HFF-Myc (cell line): ENCODE measurements around the gene UROC1.

Source experiments
- DNase-seq: peaks from one replicate; pipeline ENCODE4 v3.0.0-alpha.2; 2011; ENCODE audit warnings: low read depth; ENCODE audit errors: extremely low read depth
- H3K4me3 ChIP-seq: replicated peaks from 2 replicates; pipeline ENCODE4 v1.5.1; 2011; ENCODE audit warnings: low read depth, mild to moderate bottlenecking, control low read depth, low read length
- TF ChIP-seq, protein P1 (sequence below): IDR thresholded peaks from 2 replicates; pipeline ENCODE4 v1.5.1; 2012; ENCODE audit warnings: mild to moderate bottlenecking, low read depth, low read length, control low read depth; ENCODE audit errors: missing control alignments

The UROC1 gene

DNA sequence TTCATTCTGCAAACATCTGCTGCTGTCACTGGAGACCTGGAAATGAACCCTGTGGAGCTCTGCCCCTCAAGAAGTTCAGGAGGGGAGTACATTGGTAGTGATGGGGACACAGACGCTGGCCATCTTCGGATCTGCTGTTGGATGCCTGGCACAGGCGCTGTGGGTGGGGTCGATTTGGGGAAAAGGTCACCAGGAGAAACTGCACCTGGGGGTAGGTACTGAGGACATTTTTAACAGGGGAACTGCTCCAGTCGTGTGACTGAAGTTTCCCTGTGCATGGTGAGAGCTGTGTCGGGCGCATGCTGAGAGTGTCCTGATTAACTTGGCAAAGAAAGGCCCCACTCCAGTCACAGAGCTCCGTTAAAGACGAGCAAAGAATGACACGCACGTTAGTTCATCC is 3.4 kb downstream of the UROC1 start:
- DNase-seq, result no peak
- H3K4me3 ChIP-seq, result no peak overlapping the region
- TF ChIP-seq, protein P1, sequence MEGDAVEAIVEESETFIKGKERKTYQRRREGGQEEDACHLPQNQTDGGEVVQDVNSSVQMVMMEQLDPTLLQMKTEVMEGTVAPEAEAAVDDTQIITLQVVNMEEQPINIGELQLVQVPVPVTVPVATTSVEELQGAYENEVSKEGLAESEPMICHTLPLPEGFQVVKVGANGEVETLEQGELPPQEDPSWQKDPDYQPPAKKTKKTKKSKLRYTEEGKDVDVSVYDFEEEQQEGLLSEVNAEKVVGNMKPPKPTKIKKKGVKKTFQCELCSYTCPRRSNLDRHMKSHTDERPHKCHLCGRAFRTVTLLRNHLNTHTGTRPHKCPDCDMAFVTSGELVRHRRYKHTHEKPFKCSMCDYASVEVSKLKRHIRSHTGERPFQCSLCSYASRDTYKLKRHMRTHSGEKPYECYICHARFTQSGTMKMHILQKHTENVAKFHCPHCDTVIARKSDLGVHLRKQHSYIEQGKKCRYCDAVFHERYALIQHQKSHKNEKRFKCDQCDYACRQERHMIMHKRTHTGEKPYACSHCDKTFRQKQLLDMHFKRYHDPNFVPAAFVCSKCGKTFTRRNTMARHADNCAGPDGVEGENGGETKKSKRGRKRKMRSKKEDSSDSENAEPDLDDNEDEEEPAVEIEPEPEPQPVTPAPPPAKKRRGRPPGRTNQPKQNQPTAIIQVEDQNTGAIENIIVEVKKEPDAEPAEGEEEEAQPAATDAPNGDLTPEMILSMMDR, result no peak

DNA sequence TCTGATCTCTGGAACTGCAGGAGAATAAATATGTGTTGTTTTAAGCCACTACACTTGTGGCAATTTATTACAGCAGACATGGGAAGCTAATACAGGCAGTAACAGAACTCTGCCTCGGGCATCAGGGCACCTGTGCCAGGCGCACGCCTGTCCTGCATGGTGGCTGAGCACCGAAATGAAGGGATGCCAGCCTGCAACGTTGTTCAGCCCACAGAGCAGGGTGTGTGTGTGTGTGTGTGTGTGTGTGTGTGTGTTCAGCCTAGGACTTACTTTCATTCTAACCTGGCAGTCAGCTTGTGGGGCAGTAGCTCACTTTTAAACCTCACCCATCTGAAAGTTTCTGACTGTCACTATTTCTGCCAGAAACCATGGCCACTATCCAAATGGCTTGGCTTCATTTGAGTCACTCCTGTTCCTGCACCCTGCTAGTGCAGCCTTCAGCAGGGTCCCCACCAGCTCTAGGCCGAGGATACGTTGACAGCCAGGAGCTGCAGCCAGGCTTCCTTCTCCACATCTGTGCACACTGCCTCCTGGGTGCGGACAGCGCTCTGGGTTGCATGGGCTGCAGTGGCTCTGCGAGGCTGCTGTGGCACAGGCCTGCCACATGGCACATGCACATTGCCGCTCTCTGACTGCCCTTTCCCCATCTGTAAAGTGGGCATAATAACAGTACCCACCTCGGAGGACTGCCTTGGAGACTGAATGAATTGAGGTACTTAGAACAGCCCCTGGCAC is 4.5 kb downstream of the UROC1 start:
- H3K4me3 ChIP-seq, result no peak overlapping the region
- DNase-seq, result no peak
- TF ChIP-seq, protein P1, result no peak

DNA sequence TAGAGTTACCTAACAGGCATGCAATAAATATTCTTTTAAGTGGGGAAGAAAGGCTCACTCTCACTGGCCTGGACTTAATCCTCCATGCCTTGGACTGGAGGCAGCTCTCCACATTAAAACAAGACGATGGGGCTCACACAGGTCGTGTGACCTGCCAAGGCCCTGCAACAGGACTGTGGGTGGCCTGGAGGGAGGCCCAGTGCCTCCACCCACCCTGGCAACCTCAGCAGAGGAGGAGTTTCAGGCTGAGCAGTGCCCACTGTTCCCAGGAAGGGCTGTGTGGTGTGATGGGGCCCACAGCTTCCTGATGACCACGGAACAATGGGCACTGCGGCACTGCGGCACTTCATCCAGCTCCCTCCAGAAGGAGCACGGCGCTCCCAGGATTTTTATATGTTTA is 5.5 kb downstream of the UROC1 start:
- no peak overlapping the region for H3K4me3 ChIP-seq
- no peak for DNase-seq
- TF ChIP-seq, protein P1, result no peak

DNA sequence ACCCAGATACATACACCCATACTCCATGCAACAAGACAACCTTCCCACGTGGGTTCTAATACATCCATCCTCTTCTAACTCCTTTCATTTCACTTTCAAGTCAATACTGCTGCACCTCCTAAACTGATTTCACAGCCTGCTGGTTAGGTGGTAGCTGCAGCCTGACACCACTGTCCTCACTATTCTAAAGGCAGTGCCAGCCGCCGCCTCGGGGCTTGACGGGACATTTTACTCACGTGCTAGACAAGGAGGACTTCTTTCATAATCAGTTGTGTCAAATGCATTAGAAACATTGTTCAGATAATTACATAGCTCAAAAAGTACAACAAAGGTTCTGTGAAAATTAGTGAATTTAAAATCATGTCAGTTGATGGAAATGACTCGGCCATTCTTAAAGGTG is 6.3 kb downstream of the UROC1 start:
- H3K4me3 ChIP-seq, result no peak overlapping the region
- no peak for DNase-seq
- TF ChIP-seq, protein P1, result no peak

DNA sequence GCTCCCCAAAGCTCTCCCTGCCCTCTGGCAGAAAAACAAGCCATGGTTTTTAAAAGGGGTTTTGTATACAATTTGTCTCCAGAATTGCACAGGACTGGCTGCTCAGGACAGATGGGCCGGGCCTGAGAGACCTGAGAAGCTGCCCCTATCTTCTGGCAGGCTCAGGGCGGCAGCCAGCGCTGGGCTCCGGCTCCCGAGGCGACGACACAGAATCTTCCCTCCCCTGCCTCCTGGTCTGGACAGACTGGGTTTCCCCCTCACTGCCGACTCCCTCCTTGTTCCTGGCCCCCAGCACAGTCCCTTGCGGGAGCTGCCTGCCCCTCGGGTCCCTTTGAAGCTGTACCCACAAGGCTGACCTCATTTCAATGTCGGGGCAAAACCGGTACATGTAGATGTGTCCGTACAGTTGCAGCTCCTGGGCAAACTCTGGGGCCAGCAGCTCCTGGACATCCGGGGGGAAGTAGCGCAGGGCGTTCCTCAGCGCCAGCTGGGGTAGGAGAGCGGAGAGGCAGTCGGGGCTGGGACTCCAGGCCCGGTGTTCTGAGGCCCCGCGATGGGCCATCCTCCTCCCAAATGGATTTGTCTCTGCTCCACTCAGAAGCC is 7.2 kb downstream of the UROC1 start:
- no peak overlapping the region for H3K4me3 ChIP-seq
- no peak for DNase-seq
- TF ChIP-seq, protein P1, result no peak

DNA sequence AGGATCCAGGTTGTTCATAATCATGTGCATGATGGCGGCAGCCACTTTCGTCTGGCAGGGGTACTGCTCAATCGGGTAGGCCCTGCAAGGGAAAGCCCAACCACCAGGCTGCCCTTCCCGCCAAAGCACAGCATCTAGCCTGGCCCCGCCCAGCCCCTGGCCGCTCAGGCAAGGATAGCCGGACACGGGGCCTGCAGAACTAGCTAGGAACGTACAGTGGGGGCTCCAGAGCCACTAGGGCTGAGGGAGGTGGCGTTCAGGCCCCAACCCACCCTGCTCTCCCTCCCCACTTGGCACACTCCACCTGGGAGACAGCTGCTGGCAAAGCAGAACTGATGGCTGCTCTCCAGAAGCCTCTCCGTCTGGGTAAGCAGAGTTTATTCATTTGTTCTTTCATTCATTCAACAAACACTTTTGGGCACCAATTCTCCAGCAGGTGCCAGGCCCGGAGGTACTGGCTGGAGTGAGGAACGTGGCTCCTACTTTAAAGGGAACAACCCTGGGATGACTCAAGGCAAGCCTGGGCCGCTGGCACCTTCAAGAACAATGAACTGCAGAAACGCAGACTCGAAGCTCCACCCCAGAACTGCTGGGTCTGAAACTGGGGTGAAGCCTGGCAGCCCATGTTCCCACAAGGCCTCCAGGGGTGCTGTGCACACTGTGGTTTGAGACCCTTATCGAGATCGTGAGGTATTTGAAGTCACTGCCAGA is 7.8 kb downstream of the UROC1 start:
- H3K4me3 ChIP-seq, result no peak overlapping the region
- DNase-seq, result no peak
- TF ChIP-seq, protein P1, result no peak
